GM10847 (cell line): Measurements from ENCODE around the gene TTC23L.

Experiments
- POLR2A ChIP-seq: IDR thresholded peaks from 2 replicates; pipeline ENCODE4 v1.6.1; 2011; ENCODE audit not compliant: insufficient read length; ENCODE audit errors: extremely low read depth

TTC23L gene

DNA sequence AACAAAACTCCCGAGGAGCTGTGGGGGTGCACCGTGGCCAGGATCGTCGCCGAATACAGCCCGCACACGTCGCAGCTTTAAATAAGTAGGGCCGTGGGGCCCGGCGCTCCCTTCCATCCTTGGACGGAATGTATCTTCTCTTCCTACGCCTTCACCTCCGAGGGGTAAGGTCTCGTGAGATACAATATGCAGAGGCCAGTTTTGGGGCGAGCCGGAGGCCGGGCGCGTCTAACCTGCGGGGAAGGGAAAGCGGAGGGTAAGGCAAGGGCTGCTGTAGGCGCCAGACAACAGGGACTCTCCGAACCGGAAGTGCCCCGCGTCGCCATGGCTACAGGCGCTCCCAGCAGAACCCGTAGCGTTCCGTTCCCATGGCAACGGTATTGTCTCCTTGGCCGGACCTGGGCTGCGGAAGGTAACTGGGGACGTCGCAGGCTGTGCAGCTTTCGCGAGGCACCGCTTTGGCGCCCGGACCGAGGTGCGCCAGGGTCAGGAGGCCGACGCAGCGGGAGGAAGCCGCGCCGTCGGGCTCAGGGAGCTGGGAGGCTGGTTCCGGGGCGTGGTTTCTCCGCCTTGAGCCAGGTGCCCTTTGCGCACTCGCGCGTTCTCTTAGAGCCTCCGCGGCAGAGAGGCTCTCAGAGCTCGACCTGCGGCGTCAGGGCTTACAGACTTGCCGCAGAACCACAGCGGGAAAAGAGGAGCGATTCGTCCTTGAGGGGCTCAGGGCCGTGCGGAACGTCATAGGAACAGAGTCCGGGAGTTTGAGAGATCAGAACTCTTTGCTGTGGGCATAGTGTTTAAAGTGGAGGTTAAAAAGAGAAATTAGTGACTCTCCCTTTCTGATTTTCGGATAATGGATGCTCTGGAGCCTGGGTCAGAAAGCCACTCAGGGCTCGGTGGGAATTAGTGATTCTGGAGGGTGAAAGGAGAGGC is at the start of gene TTC23L:
Gene TTC23L (plus strand): TSS at position 380 of the 930 bp plus-strand sequence. CDS start 1,508 bp downstream, outside the sequence.
- peak; percentile 23 for TF ChIP-seq POLR2A

- TF ChIP-seq POLR2A: no peak
Observed at GRCh38 chr5:34789639-34790038, 49.3 kb upstream of the TTC23L start.

- no peak for TF ChIP-seq POLR2A
Observed at GRCh38 chr5:34790069-34790468, 48.9 kb upstream of the TTC23L start.

DNA sequence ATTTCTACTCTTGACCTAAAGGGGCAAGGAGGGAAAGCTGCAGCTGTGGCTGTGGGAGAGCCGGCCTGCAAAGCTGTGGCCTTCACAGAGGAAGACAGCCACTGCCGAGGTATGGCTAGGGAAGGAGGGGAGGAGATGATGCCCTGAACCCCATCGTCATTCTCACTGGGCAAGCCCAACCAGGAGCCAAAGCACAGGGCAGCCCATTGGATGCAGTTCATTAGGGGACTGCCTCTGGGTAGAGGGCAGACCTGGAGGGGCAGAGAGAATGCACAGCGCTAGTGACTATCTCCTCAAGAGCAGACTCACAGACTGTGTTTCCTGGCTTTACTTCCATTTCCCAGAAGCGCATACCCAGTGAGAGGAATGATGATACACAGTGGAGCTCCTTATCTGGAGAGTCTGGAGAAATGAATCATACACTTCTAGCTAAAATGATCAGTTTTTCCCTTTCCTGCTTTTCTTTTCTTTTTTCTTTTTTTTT is 47.2 kb upstream of the TTC23L start:
- TF ChIP-seq POLR2A: no peak

DNA sequence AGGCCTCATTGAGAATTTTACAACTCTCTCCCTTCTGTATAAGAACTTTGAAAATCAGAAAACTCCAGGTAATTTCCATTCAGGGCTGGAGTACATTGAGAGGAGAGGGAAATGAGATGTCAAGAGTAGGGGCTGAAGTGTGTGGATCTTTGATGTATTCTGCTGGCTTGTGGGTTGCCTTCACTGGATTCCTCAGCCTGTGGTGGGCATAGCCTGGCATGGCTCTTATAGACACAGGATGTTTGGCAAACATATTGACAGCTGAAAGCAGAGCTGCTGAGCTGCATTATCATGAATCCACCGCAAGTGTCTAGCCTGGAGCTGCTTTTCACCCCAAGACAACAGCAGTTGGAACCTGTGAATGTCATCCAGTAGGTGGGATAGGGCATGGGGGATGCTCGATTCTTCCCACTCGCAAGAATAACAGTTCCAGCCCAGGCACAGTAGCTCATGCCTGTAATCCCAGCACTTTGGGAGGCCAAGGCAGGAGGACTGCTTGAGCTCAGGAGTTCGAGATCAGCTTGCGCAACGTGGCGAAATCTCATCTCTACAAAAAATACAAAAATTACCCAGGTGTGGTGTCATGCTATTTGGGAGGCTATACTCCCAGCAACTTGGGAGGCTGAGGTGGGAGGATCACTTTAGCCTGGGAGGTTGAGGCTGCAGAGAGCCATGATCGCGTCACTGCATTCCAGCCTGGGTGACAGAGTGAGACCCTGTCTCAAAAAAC is 36.0 kb upstream of the TTC23L start:
- no peak for TF ChIP-seq POLR2A

- TF ChIP-seq POLR2A: no peak
Observed at GRCh38 chr5:34803974-34804732, 34.8 kb upstream of the TTC23L start.

DNA sequence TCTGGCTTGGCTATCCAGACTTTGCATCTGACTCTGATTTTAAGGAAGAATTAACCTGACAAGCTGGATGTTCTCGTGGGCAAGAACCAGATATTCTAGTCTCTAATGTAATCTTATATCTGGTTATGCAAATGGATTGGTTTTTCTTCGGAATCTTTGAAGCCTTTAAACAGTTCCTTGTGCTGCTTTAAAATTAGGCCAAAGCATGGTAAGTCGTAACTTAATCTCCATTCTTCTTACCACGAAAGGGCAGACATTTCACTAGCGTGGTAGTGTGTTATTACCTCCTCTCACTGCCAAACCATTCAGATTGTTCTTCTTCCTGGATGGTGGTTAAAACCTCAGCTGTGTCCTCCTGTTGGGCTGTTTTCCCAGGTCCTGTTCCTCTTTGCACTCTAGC is 34.1 kb upstream of the TTC23L start:
- no peak for TF ChIP-seq POLR2A

DNA sequence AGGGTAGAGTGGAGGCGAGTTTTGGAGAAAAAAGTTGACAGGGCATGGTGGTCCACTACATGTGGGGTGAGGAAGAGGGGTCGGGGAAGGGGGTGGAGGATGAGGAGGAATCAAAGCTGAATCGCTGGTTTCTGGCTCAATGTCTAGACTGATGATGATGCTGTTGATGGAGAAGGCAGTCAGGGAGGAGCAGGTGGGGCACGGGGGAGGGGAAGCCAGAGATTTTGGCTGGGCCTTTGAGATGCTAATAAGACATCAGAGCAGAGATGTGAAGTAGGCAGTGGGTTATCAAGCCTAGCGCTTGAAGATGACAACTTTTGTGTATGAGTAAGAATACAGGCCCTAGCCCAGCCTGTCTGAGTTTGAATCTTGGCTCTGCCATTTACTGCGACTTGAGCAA is 32.4 kb upstream of the TTC23L start:
- TF ChIP-seq POLR2A: no peak

DNA sequence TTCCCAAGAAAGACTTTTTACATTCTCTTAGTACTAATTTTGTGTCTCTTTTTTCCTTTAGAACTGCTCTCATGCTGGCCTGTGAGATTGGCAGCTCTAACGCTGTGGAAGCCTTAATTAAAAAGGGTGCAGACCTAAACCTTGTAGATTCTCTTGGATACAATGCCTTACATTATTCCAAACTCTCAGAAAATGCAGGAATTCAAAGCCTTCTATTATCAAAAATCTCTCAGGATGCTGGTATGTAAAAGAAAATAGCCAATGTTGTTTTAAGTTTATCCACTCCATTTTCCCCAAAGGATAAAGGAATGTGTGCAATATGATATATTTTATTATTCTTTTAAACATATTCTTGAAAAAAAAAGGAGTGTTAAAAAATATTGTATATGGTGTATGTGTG is 27.3 kb upstream of the TTC23L start:
- no peak for TF ChIP-seq POLR2A

DNA sequence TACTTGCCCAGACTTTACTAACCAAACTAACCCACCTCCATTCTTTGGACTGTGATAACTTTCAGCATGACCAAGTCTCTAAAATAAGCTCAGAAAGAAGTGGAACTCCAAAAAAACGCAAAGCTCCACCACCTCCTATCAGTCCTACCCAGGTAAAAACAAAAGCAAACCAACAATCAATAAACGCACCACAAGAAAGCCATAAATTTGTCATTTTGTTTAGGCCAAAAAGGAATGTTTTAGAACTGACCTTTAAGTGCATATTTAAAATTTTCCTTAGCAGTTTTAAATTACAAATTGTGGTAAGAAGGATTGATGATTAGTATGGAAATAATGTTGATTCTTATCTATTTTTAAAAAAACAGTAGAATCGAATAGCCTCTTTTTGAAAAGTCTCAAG is 25.5 kb upstream of the TTC23L start:
- TF ChIP-seq POLR2A: no peak

- no peak for TF ChIP-seq POLR2A
Observed at GRCh38 chr5:34817558-34818351, 21.2 kb upstream of the TTC23L start.

DNA sequence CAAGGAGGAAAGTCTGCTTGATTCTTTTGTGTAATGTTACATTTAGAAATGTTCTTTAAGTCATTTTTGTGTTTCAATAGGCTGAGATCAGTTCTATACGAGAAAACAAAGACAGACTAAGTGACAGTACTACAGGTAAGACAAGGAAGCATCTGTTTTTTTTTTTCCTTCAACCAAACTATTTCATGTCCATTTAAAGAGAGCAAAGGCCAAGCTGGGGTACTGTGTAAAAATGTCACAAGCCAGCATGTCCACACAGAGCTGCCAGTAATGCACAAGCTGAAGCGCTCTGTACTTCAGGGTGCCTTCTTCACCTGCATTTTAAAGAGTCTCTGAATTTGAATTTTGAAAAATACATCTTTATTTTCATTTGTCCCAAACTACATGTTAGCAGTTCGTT is 20.2 kb upstream of the TTC23L start:
- TF ChIP-seq POLR2A: no peak

DNA sequence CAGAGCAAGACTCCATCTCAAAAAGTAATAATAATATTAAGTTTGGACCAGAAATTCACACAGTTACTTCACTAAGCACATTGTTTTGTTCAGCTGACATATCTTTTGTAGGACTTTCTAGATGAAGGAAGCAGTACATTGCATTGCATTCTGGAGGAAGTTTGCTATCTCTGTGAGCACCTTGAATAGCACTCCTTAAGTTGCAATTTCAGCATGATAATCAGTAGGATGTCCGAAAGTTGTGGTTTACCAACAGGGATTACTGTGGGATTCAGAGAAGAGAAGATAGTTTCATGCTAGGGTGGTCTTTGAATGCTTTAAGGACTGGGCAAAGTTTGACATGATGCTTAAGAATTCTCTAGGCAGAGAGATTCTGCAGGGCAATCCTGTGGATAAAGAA is 18.4 kb upstream of the TTC23L start:
- no peak for TF ChIP-seq POLR2A

DNA sequence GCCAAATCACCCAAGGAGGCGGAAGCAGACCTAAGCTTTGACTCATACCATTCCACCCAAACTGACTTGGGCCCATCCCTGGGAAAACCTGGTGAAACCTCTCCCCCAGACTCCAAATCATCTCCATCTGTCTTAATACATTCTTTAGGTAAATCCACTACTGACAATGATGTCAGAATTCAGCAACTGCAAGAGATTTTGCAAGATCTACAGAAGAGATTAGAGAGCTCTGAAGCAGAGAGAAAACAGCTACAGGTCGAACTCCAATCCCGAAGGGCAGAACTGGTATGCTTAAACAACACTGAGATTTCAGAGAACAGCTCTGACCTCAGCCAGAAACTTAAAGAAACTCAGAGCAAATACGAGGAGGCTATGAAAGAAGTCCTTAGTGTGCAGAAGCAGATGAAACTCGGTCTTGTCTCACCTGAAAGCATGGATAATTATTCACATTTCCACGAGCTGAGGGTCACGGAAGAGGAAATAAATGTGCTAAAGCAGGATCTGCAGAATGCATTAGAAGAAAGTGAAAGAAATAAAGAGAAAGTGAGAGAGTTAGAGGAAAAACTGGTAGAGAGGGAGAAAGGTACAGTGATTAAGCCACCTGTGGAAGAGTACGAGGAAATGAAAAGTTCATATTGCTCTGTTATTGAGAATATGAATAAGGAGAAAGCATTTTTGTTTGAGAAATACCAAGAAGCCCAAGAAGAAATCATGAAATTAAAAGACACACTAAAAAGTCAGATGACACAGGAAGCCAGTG is 15.8 kb upstream of the TTC23L start:
- TF ChIP-seq POLR2A: no peak
